Brain microvascular endothelial cell (primary cell): ENCODE measurements around the gene LCN12.

Experiments used
- DNase-seq: peaks from one replicate; pipeline ENCODE4 v3.0.0-alpha.2; 2020
- H3K27ac ChIP-seq: fragments of 250-450 bp; sonication (Bioruptor Pico); 2 replicates; pipeline ENCODE4 v1.5.1; 2020; ENCODE audit warnings: mild to moderate bottlenecking, moderate library complexity
- H3K27me3 ChIP-seq: fragments of 250-450 bp; sonication (Bioruptor Pico); replicated peaks from 2 replicates; pipeline ENCODE4 v1.5.1; 2020; ENCODE audit warnings: mild to moderate bottlenecking
- H3K36me3 ChIP-seq: fragments of 250-450 bp; sonication (Bioruptor Pico); replicated peaks from 2 replicates; pipeline ENCODE4 v1.5.1; 2020; ENCODE audit warnings: mild to moderate bottlenecking
- H3K4me3 ChIP-seq: 2 replicates; pipeline ENCODE4 v1.5.1; 2011; ENCODE audit warnings: low read depth, mild to moderate bottlenecking, control low read depth, low read length, moderate library complexity
- CTCF ChIP-seq: IDR thresholded peaks from 2 replicates; pipeline ENCODE4 v1.5.1; 2011; ENCODE audit warnings: low read depth, mild to moderate bottlenecking, moderate library complexity, low read length, control low read depth, inconsistent platforms; ENCODE audit errors: missing control alignments
- in situ Hi-C: cut with HindIII; loops from 2 replicates; pipeline ENCODE4 v1.10.0; 2017; ENCODE audit warnings: low sequenced_read_pairs, low pct_ligation_motif_present

Gene LCN12

GRCh38 chr9:136957461-136957860 is 5.4 kb downstream of the LCN12 start:
- in situ Hi-C loops = no loop called here
- TF ChIP-seq CTCF = no peak
- Histone ChIP-seq H3K36me3 (no peaks in the 10 kb centered on the region), H3K27ac (no peak overlapping the region), H3K27me3 (no peaks in the 10 kb centered on the region), H3K4me3 (no peak overlapping the region)
- DNase-seq = no peak

- H3K27me3 ChIP-seq = no peaks in the 10 kb centered on the region
- in situ Hi-C loops = no loop called here
These were observed 5.8 kb downstream of the LCN12 start for GRCh38 chr9:136957901-136958300.

GRCh38 chr9:136958473-136958872 is 6.4 kb downstream of the LCN12 start:
- in situ Hi-C loops = no loop called here

More at GRCh38 chr9:136957901-136958300, 5.8 kb downstream of the LCN12 start:
- Histone ChIP-seq H3K27ac (no peak overlapping the region), H3K4me3 (no peak overlapping the region), H3K36me3 (no peaks in the 10 kb centered on the region)
- no peak for TF ChIP-seq CTCF
- DNase-seq = no peak

GRCh38 chr9:136958898-136959850 is 7.1 kb downstream of the LCN12 start:
- TF ChIP-seq CTCF = no peak
- in situ Hi-C loops = no loop called here
- DNase-seq = no peak
- H3K27ac ChIP-seq = no peak overlapping the region
- no peak overlapping the region for H3K4me3 ChIP-seq
- H3K36me3 ChIP-seq = no peaks in the 10 kb centered on the region
- no peaks in the 10 kb centered on the region for H3K27me3 ChIP-seq

More at GRCh38 chr9:136958473-136958872, 6.4 kb downstream of the LCN12 start:
- TF ChIP-seq CTCF = no peak
- Histone ChIP-seq H3K27me3 (no peaks in the 10 kb centered on the region), H3K4me3 (no peak overlapping the region), H3K27ac (no peak overlapping the region), H3K36me3 (no peaks in the 10 kb centered on the region)
- DNase-seq = no peak

- H3K27me3 ChIP-seq = no peaks in the 10 kb centered on the region
- TF ChIP-seq CTCF = no peak
- H3K4me3 ChIP-seq = no peak overlapping the region
- DNase-seq = no peak
- no peaks in the 10 kb centered on the region for H3K36me3 ChIP-seq
- in situ Hi-C loops = no loop called here
- H3K27ac ChIP-seq = no peak overlapping the region
These were observed 8.3 kb downstream of the LCN12 start for GRCh38 chr9:136960212-136960937.
